Duodenal mucosa (tissue), 2 donors: ENCODE measurements around the gene CRYBB1.

Experiments
- H3K27ac ChIP-seq: one replicate; pipeline ENCODE4 v1.7.0; 2013; ENCODE audit warnings: low read depth, low read length
- H3K27me3 ChIP-seq, 2 donors: one replicate each; pipeline ENCODE4 v1.7.0; 2013; ENCODE audit warnings: low read length in 2 of 2, control low read depth in 1 of 2; ENCODE audit not compliant: insufficient read depth in 2 of 2, control insufficient read depth in 1 of 2
- H3K36me3 ChIP-seq, 2 donors: one replicate each; pipeline ENCODE4 v1.7.0; 2013; ENCODE audit warnings: low read length in 2 of 2, control low read depth in 1 of 2; ENCODE audit not compliant: insufficient read depth in 2 of 2, control insufficient read depth in 1 of 2
- H3K4me1 ChIP-seq, 2 donors: one replicate each; pipeline ENCODE4 v1.7.0; 2013; ENCODE audit warnings: low read length in 2 of 2, control low read depth in 1 of 2; ENCODE audit not compliant: insufficient read depth in 2 of 2, control insufficient read depth in 1 of 2
- H3K4me3 ChIP-seq, 2 donors: one replicate each; pipeline ENCODE4 v1.7.0; 2013; ENCODE audit warnings: low read length in 2 of 2, low read depth in 1 of 2
- H3K9ac ChIP-seq, 2 donors: one replicate each; pipeline ENCODE4 v1.7.0; 2013; ENCODE audit warnings: low read length in 2 of 2, low read depth in 1 of 2
- H3K9me3 ChIP-seq, 2 donors: one replicate each; pipeline ENCODE4 v1.7.0; 2013; ENCODE audit warnings: low read length in 2 of 2, control low read depth in 1 of 2; ENCODE audit not compliant: control insufficient read depth in 1 of 2

CRYBB1 gene

DNA sequence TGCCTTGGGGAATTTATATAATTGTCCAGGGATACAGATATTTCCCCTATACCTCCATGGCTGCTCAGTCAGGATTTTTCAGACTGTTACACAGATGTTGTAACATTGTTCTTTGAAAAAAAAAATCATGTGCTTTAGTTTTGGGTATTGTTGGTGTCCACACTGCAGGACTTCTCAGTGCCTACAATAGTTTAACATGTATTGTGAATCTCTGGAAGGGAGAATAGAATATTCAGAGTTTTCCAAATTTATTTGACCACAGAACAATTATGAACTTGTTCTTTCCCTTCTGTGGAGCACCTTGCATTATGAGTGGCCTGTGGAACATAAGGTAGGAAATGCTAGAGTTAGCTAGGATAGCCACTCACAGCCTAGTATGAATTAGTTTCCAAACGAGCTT, 18.5 kb upstream of the CRYBB1 start:
- H3K4me1 ChIP-seq: peaks cover 0 to 8% of the 10 kb centered on the region in 2 donors
- no peak overlapping the region for H3K9ac ChIP-seq
- H3K36me3 ChIP-seq: no peaks in the 10 kb centered on the region
- H3K27me3 ChIP-seq: no peaks in the 10 kb centered on the region
- no peak overlapping the region for H3K27ac ChIP-seq
- H3K4me3 ChIP-seq: no peak overlapping the region
- H3K9me3 ChIP-seq: no peaks in the 10 kb centered on the region

DNA sequence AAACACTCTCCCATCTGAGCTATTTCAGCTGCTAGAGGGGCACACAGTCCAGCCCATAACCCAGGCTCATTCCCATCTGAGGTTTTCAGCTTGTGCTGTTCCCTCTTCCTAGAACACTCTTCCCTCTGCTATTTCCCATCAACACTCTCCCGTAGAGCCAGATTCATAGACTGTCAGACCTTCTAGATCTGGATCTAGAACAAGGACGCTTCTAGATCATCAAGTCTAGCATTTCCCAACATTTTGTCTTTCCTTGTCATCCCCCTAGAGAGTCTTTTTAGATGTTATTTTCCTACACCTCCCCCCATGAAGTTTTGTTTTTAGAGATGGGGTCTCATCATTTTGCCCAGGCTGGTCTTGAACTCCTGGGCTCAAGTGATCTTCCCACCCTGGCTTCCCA, 17.3 kb upstream of the CRYBB1 start:
- no peak overlapping the region for H3K27ac ChIP-seq
- H3K4me1 ChIP-seq: peaks cover 0 to 8% of the 10 kb centered on the region in 2 donors
- H3K4me3 ChIP-seq: no peak overlapping the region
- no peaks in the 10 kb centered on the region for H3K9me3 ChIP-seq
- H3K9ac ChIP-seq: no peak overlapping the region
- H3K36me3 ChIP-seq: no peaks in the 10 kb centered on the region
- no peaks in the 10 kb centered on the region for H3K27me3 ChIP-seq

DNA sequence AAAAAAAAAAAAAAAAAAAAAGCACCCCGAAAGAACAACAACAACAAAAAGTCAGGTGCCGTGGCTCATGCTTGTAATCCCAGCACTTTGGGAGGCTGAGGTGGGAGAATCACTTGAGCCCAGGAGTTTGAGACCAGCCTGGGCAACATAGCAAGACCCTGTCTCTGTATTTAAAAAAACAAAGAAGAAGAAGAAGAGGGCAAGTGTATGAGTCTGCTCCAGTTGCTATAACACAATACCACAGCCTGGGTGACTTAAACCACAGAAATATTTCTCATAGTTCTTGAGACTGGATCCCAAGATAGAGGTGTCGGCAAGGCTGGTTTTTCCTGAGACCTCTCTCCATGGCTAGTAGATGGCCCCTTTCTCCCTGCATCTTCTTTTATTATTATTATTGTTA, 16.4 kb upstream of the CRYBB1 start:
- no peaks in the 10 kb centered on the region for H3K9me3 ChIP-seq
- no peak overlapping the region for H3K9ac ChIP-seq
- H3K36me3 ChIP-seq: no peaks in the 10 kb centered on the region
- H3K4me1 ChIP-seq: peaks cover 3 to 9% of the 10 kb centered on the region in 2 donors
- H3K27me3 ChIP-seq: no peaks in the 10 kb centered on the region
- no peak overlapping the region for H3K4me3 ChIP-seq
- no peak overlapping the region for H3K27ac ChIP-seq

DNA sequence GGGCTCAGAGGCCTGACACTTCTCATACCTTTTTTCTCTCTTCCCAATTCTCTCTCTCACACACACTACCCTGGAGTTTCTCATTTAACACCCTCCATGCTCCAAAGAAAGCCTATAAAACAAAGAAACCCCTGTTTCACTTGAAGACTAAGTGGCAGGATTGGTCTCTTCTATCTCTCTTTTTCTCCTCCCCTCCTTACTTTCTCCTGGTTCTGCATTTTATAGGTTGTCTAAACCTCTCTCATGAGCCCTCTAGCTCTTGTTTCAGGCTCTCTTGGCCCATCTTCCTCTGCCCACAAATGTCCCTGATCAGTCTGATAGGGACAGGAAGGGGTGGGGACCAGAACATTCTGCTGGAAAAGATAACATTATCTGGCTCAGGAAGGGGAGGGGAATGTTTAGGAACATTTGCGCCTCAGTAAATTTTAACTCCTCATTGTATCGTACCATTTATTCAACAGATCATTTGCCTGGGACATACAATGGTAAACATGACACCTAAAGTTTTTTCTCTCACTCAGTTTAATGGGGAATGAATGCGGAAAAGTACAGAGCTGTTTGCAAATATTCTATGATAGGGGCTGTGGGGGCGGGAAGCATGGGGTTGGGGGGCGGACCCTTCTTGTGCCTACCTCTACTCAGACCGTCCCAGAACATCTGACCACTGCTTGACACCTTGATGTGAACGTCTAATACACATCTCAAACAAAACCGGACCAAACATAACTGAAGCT, 14.8 kb upstream of the CRYBB1 start:
- Histone ChIP-seq H3K36me3 (no peaks in the 10 kb centered on the region), H3K9ac (no peak overlapping the region), H3K27me3 (no peaks in the 10 kb centered on the region), H3K9me3 (no peaks in the 10 kb centered on the region), H3K4me3 (no peak overlapping the region), H3K4me1 (peaks cover 9 to 21% of the 10 kb centered on the region in 2 donors), H3K27ac (no peak overlapping the region)

DNA sequence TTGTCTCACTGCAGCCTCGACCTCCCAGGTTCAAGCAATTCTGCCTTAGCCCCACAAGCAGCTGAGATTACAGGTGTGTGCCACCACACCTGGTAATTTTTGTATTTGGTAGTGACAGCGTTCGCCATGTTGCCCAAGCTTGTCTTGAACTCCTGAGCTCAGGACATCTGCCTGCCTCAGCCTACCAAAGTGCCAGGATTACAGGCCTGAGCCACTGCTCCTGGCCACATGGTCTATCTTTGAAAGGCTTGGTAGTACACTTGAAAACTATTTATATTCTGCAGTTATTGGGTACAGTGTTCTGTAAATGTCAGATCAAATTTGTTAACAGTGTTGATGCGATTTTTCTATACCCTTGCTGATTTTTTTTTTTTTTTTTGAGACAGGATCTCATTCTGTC, 13.5 kb upstream of the CRYBB1 start:
- Histone ChIP-seq H3K27ac (no peak overlapping the region), H3K9ac (no peak overlapping the region), H3K36me3 (no peaks in the 10 kb centered on the region), H3K4me1 (peaks cover 9 to 21% of the 10 kb centered on the region in 2 donors), H3K4me3 (no peak overlapping the region), H3K9me3 (no peaks in the 10 kb centered on the region), H3K27me3 (no peaks in the 10 kb centered on the region)

DNA sequence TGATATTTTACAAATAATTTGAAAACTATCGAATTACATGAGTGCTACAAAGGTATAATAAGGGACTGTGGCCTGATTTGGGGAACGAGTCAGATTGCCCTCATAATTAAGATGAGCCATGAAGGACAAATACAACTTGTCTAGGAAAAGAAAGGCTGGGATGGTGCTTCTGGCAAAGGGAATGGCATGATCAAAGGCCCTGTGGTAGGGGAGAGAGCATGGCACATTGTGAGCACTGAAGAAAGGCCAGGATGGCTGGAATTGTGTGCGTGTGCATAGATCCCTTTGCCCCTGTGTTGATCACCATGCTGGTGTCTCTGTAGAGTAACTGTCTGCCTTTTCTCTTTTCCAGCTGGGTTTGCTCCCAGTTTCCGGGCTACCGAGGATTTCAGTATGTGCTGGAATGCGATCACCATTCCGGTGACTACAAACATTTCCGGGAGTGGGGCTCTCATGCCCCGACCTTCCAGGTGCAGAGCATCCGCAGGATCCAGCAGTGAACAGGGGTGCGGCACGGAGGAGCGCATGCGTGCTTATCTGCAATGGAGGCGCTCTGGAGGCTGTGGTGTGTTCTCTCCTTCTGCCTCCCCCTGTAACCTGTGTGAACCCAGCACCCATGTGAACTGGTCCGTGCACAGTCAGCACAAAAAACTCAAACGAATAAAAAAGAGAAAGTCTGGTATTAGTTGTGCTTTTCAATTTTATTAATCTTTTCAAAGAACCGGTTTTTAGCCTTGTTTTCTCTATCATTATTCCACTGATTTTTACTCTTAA, 12.3 kb upstream of the CRYBB1 start:
- Histone ChIP-seq H3K27ac (no peak overlapping the region), H3K9me3 (no peaks in the 10 kb centered on the region), H3K27me3 (no peaks in the 10 kb centered on the region), H3K36me3 (no peaks in the 10 kb centered on the region), H3K9ac (no peak overlapping the region), H3K4me1 (peaks cover 9 to 21% of the 10 kb centered on the region in 2 donors), H3K4me3 (no peak overlapping the region)

DNA sequence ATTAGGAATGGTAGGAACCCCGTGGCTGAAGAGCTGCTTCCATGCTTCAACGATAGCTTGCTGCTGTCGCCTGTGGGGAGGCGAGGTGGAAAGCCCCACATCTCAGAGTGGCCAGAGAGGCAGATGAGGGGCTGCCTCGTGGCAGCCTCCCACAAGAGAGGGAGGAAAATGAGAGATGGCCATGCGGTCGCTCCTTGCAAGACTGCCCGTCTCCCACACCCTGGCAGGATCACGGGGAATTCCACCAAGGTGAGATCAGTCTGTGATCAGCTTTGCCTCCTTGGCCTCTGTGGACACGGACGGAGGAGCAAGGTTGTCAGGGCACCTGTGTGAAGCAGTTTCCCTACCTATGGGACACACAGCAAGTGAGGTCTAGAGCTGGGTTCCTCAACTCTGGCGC, 7.0 kb upstream of the CRYBB1 start:
- Histone ChIP-seq H3K27me3 (no peaks in the 10 kb centered on the region), H3K4me1 (peaks cover 9 to 13% of the 10 kb centered on the region in 2 donors), H3K27ac (no peak overlapping the region), H3K9me3 (no peaks in the 10 kb centered on the region), H3K4me3 (no peak overlapping the region), H3K9ac (no peak overlapping the region), H3K36me3 (no peaks in the 10 kb centered on the region)

DNA sequence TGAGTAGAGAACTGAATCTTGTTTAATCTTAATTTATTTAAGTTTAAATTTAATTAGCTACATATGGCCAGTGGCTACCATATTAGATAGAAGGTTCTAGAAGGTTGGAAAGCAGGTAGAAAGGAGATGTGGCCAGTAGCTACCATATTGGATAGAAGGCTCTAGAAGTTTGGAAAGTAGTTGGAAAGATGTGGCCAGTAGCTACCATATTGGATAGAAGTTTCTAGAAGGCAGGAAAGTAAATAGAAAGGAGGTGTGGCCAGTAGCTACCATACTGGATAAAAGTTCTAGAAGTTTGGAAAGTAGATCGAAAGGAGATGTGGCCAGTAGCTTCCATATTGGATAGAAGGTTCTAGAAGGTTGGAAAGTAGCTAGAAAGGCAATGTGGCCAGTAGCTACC, 6.2 kb upstream of the CRYBB1 start:
- Histone ChIP-seq H3K9me3 (no peaks in the 10 kb centered on the region), H3K9ac (no peak overlapping the region), H3K36me3 (no peaks in the 10 kb centered on the region), H3K4me1 (peaks cover 5 to 9% of the 10 kb centered on the region in 2 donors), H3K27ac (no peak overlapping the region), H3K27me3 (no peaks in the 10 kb centered on the region), H3K4me3 (no peak overlapping the region)

DNA sequence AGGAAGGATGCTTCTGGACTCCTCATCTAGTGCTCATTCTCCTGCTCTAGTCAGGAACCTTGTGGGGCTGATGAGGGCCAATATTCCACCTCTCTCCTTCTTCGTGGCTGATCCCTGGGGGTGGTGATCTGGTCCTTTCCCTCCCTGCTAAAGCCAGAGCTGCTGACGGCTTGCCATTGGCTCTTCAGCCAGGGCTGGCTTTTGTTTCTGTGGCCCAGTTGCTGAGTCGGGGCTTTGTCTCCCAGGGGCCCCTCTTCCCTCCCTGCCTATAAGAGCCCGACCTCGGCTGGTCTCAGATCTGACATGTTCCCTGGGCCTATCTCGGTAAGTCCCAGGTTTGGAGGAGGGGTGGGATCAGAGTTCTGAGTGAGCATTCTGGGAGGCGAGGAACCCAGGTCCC, 3.8 kb upstream of the CRYBB1 start, which contains the start of gene CRYBA4:
Gene CRYBA4 (plus strand): TSS at position 301 of the 400 bp plus-strand sequence. CDS start 634 bp downstream, outside the sequence.
- no peak within 1 kb of the TSS for H3K27ac ChIP-seq
- no peak within 1 kb of the TSS for H3K9ac ChIP-seq
- H3K9me3 ChIP-seq: no peaks in the 10 kb centered on the region
- no peak within 1 kb of the TSS for H3K4me3 ChIP-seq
- H3K27me3 ChIP-seq: no peaks in the 10 kb centered on the region
- peaks cover 0 to 13% of the 10 kb centered on the region in 2 donors for H3K4me1 ChIP-seq
- H3K36me3 ChIP-seq: no peaks in the 10 kb centered on the region

DNA sequence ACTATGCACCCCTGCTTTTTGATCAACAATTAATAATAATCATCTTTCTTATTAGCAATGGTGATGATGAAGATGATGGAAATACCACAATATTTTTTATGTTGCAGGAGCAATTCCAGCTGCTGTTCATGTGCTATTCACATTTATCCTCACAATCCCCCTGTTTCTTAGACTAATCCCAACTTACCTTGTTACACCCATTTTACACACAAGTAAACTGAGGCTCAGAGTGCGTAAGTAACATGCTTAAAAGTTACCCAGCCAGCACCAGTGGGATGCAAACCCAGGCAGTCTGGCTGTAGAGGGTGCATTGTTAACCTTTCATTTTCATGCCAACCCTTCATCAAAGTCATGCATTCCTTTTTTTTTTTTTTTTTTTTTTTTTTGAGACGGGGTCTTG, 2.4 kb upstream of the CRYBB1 start:
- Histone ChIP-seq H3K36me3 (no peaks in the 10 kb centered on the region), H3K27ac (no peak overlapping the region), H3K27me3 (no peaks in the 10 kb centered on the region), H3K9me3 (no peaks in the 10 kb centered on the region), H3K9ac (no peak overlapping the region), H3K4me3 (no peak overlapping the region), H3K4me1 (peaks cover 0 to 13% of the 10 kb centered on the region in 2 donors)
